ENCODE data around the gene SRSF9. TPM values are rescaled to one million over a fixed set of nuclear protein-coding genes. Genes with fewer than 3 reads are reported as not detected.
A peak's percentile ranks its signal among the peaks of the same experiment; 100 is the strongest.

SRSF9 gene
- total RNA-seq, 4 donors from 2014 or later, result 64.5 to 107 (median 79.9) TPM

DNA sequence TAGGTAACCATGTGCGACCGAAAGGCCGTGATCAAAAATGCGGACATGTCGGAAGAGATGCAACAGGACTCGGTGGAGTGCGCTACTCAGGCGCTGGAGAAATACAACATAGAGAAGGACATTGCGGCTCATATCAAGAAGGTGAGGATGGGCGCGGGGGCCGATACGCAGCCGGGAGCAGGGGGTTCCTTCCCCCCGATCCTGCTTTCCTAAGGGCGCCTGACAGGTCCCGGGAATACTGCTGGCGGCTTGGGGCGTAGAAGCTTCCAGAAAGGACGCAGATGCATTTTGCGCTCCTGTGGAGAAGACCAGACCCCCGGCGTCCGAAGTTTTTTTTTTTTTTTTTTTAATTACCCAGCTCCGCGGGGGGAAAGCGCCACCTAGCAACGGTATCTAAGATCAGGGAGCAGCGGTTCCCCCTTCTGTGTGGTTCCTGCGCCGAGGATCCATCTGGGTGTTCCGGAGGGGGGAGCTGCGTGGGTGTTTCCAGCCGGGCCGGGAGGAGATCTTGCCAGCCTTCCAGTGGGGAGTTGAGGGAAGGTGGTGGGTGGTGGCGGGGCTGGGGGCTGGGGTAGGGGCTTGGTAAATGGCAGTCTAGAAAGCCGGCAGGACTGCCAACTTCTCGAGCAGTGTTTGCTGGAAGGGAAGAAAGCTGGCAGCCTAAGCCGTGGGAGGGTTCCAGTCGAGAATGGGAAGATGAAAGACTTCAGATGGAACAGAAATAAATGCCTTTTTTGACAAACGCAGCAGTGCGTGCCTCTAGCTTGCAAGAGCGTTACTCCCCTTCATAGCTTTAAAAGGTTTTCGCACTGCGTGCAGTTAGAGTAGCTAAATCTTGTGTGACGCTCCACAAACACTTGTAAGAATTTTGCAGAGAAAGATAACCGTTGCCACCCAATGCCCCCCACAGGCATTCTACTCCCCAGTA lies 27.1 kb upstream of the SRSF9 start:
- TF ChIP-seq, protein P1, sequence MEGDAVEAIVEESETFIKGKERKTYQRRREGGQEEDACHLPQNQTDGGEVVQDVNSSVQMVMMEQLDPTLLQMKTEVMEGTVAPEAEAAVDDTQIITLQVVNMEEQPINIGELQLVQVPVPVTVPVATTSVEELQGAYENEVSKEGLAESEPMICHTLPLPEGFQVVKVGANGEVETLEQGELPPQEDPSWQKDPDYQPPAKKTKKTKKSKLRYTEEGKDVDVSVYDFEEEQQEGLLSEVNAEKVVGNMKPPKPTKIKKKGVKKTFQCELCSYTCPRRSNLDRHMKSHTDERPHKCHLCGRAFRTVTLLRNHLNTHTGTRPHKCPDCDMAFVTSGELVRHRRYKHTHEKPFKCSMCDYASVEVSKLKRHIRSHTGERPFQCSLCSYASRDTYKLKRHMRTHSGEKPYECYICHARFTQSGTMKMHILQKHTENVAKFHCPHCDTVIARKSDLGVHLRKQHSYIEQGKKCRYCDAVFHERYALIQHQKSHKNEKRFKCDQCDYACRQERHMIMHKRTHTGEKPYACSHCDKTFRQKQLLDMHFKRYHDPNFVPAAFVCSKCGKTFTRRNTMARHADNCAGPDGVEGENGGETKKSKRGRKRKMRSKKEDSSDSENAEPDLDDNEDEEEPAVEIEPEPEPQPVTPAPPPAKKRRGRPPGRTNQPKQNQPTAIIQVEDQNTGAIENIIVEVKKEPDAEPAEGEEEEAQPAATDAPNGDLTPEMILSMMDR (IDR thresholded peaks at IDR 0.05), result peak in 1 of 6 experiments; percentile 7
- TF ChIP-seq POLR2A (IDR thresholded peaks at IDR 0.05), result no peak
- H3K4me3 ChIP-seq (replicated peaks in 1 of 3), result peak overlapping the region; percentile 63 to 92 (median 80)
- no peaks in the 10 kb centered on the region for H3K27me3 ChIP-seq
- intact Hi-C loops (cut with DNase I), result loop anchor here (5.0 kb wide), 1 partner anchor 36 kb away; the partner anchor contains the start of gene RNF10
- H3K9me3 ChIP-seq, result no peaks in the 10 kb centered on the region
- peak; percentile 56 to 69 for DNase-seq
- 0 to 1% methylated on average over 45 to 46 of the region's 47 CpGs for WGBS, 2 donors
- peaks cover 6 to 11% of the 10 kb centered on the region in 2 donors for H3K4me1 ChIP-seq
- H3K27ac ChIP-seq, result peak overlapping the region; percentile 50 to 93 (median 91)
- peaks cover 9 to 11% of the 10 kb centered on the region in 2 donors for H3K36me3 ChIP-seq

DNA sequence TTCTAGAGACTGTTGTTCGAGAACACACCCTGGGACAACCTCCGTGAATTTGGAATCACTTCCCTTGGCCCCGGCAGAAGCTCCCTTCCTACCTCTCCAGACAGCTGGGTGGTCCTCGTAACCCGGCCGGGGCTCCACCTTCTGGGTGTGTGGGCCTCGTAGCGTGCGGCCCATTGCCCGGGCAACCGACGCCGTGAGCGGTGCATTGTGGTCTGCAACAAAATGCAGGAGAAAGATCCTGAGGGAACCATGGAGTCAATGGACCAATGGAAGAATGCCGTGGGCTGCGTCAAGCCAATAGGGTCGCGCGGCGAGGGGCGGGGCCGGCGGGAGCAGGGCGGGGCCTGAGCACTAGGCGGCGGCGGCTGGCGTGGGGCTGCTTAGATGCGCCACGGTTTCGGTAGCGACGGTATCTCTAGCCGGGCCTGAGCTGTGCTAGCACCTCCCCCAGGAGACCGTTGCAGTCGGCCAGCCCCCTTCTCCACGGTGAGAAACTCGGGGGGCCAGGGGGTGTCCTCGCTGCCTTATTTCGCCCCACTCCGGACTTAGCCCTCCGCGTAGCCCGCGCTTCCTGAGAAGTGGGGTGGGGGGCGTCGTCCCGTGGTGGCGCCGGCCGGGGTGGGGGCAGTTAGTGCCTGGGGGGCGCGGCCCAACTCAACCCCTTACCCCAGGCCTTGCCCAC lies 26.3 kb upstream of the SRSF9 start, which contains the start of gene DYNLL1:
Gene DYNLL1 (plus strand): TSS at position 383 of the 682 bp plus-strand sequence. CDS start 309 bp downstream, outside the sequence.
- WGBS, 2 donors, result 1 to 2% methylated on average over 13 to 22 of the region's 53 CpGs

DNA sequence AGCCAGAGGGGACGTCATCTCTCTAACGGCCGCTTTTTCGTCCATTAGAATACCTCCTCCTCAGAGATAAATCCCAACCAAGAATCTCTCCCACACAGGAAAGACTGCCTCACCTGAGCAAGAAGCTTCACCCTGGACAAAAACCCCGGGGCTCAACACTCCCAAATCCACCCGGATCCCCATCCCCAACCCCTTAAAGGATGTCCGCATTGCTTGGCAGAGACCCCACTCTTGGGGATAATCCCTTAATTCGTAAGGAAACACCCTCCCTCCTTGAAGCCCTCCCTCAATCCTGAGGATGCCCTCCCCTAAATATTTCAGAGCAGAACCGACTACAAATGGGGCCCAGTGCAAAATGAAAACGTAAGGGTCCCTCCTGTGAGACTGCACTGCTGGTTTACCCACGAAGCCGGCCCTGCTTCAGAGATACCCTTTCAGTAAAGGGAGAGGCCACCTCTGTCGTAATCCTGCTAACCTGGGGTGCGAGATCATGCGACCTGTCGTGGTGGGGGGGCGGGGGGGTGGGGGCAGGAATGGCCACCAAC lies 25.7 kb upstream of the SRSF9 start:
- Histone ChIP-seq H3K36me3 (peaks cover 7 to 11% of the 10 kb centered on the region in 2 donors), H3K27me3 (no peaks in the 10 kb centered on the region), H3K9me3 (no peaks in the 10 kb centered on the region), H3K4me3 (replicated peaks in 1 of 3) (peak overlapping the region in 2 of 3 donors; percentile 32 to 92), H3K27ac (peak overlapping the region in 1 of 3 donors; percentile 93), H3K4me1 (peaks cover 6 to 11% of the 10 kb centered on the region in 2 donors)
- WGBS, 2 donors, result 13 to 19% methylated on average over 14 of the region's 17 CpGs
- TF ChIP-seq, protein P1 (IDR thresholded peaks at IDR 0.05), result no peak
- no peak for TF ChIP-seq POLR2A (IDR thresholded peaks at IDR 0.05)
- DNase-seq, result peak in 1 of 2 donors; percentile 2
- intact Hi-C loops (cut with DNase I), result loop anchor here (5.0 kb wide), 1 partner anchor 37 kb away; the partner anchor contains the start of gene RNF10

More for the DNA sequence above, 26.3 kb upstream of the SRSF9 start, which contains the start of gene DYNLL1:
- Histone ChIP-seq H3K4me1 (peaks cover 6 to 11% of the 10 kb centered on the region in 2 donors), H3K4me3 (replicated peaks in 1 of 3) (peak within 1 kb of the TSS; percentile 63 to 92 (median 80)), H3K36me3 (peaks cover 7 to 11% of the 10 kb centered on the region in 2 donors), H3K27ac (peak within 1 kb of the TSS; percentile 50 to 93 (median 91)), H3K9me3 (no peaks in the 10 kb centered on the region), H3K27me3 (no peaks in the 10 kb centered on the region)
- TF ChIP-seq, protein P1 (IDR thresholded peaks at IDR 0.05), result peak in 1 of 6 experiments; percentile 31
- TF ChIP-seq POLR2A (IDR thresholded peaks at IDR 0.05), result peak; percentile 67 to 93
- DNase-seq, result peak; percentile 95
- intact Hi-C loops (cut with DNase I), result loop anchor here (5.0 kb wide), 1 partner anchor 36 kb away; the partner anchor contains the start of gene RNF10

DNA sequence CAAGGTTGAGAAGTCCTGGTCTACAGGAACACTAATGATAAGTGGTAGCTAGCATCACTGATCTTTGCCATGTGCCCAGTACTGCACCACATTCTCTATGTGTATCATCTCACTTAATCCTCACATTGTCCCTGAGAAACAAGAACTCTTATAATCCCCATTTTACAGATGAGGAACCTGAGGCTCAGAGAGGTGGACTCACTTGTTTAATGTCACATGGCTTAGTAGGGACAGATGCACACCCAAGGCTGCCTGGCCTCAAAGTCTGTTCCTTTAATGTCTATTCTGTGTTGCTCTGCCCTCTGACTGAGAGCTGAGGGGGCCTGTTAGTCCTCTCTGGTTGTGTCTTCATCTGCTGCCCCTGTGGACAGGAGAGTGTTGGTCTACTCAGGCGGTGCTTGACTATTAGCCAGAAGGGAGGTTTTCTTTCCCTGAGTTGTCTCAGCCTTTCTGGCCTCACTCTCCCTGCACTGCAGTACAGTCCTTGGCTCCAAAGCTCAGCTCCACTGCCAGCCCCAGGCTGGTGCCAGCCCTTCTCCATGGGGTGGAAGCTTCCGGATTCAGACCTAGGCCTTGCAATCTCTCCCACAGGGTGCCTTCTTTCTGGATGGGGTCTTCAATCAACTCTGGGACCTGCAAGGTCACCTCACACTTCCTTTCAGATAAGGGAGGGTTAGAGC lies 21.4 kb upstream of the SRSF9 start:
- Histone ChIP-seq H3K4me1 (peaks cover 6% of the 10 kb centered on the region in 2 donors), H3K4me3 (replicated peaks in 1 of 3) (no peak overlapping the region), H3K27me3 (no peaks in the 10 kb centered on the region), H3K36me3 (no peaks in the 10 kb centered on the region), H3K9me3 (no peaks in the 10 kb centered on the region), H3K27ac (no peak overlapping the region)
- DNase-seq, result no peak
- intact Hi-C loops (cut with DNase I), result no loop called here
- TF ChIP-seq, protein P1 (IDR thresholded peaks at IDR 0.05), result no peak
- no peak for TF ChIP-seq POLR2A (IDR thresholded peaks at IDR 0.05)
- 80 to 100% methylated on average over 2 of the region's 2 CpGs for WGBS, 2 donors
